Measurements from ENCODE around the gene LCE2A.
A peak's percentile ranks its signal among the peaks of the same experiment; 100 is the strongest.

The LCE2A gene

DNA sequence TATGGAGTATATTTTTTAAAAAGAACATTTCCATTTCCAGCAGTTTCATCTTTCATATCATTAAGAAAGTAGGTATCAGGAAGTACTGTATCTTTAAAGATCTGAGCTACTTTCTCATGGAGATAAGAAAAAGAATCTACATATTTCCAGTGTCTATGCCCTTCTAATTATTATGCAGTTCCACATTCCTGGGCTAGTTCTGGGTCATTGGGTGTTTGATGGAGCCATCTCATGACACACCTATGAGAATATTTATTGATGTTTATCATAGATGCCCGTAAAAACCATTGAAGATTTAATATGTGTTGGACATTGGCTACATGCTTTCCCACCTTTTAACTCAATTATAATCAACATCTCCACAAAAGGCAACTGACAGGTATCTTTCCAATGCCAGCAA, 30.8 kb downstream of the LCE2A start:
- no peaks in the 10 kb centered on the region for H3K36me3 ChIP-seq (ENCODE audit: control insufficient read depth, insufficient read depth, low read length)
- DNase-seq (ENCODE audit: extremely low read depth, insufficient read length) = no peak
- no peak overlapping the region for H3K4me3 ChIP-seq (replicated peaks; ENCODE audit: low read depth, low read length)
- no peaks in the 10 kb centered on the region; the same call in 1 of the 2 replicates for H3K27me3 ChIP-seq (replicated peaks; ENCODE audit: control insufficient read depth, insufficient read depth, low read length)
- TF ChIP-seq, protein P1, sequence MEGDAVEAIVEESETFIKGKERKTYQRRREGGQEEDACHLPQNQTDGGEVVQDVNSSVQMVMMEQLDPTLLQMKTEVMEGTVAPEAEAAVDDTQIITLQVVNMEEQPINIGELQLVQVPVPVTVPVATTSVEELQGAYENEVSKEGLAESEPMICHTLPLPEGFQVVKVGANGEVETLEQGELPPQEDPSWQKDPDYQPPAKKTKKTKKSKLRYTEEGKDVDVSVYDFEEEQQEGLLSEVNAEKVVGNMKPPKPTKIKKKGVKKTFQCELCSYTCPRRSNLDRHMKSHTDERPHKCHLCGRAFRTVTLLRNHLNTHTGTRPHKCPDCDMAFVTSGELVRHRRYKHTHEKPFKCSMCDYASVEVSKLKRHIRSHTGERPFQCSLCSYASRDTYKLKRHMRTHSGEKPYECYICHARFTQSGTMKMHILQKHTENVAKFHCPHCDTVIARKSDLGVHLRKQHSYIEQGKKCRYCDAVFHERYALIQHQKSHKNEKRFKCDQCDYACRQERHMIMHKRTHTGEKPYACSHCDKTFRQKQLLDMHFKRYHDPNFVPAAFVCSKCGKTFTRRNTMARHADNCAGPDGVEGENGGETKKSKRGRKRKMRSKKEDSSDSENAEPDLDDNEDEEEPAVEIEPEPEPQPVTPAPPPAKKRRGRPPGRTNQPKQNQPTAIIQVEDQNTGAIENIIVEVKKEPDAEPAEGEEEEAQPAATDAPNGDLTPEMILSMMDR (IDR thresholded peaks at IDR 0.05; ENCODE audit: insufficient read depth, low read length, poor library complexity, severe bottlenecking) = no peak

DNA sequence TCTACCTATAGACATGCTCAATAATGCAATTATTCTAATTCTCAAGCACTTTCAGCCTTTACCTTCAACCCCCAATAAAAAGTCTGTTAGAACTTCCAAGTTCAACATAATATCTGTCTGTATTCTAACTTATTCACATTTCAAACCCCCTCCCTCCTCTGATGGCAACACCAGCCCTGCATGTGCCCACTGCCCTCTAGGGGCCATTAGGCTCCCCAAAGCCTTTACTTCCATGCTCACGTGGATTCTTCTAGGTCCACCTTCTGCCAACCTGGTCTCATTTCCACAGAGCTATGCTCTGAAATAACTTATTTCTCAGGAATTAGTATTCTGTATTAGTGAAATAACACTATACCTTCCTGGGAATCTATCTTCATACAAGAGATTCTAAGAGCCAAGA, 37.5 kb downstream of the LCE2A start:
- H3K36me3 ChIP-seq (ENCODE audit: control insufficient read depth, insufficient read depth, low read length) = no peaks in the 10 kb centered on the region
- no peak overlapping the region for H3K4me3 ChIP-seq (replicated peaks; ENCODE audit: low read depth, low read length)
- no peaks in the 10 kb centered on the region for H3K27me3 ChIP-seq (replicated peaks; ENCODE audit: control insufficient read depth, insufficient read depth, low read length)
- no peak for DNase-seq (ENCODE audit: extremely low read depth, insufficient read length)
- TF ChIP-seq, protein P1 (IDR thresholded peaks at IDR 0.05; ENCODE audit: insufficient read depth, low read length, poor library complexity, severe bottlenecking) = peak; percentile 52

DNA sequence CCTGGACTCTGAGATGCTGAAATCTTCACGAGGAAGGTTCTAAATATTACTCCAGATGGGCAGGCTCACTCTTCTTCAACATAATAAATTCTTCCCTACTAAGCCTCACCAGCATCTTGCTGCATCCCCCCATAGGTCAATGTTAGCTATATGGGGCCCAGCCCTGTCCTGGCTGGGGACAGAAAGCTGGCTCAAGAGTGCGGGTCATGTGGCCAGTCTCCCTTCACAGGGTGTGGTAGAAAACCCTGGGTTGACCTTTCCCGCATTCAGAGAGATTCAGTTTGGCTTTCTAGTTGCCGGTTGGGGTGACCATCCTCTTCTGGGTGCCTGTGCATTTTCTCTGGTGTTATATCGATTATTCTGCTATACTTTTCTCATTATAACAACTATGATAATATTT, 39.9 kb downstream of the LCE2A start:
- Histone ChIP-seq H3K4me3 (replicated peaks; ENCODE audit: low read depth, low read length) (no peak overlapping the region), H3K27me3 (replicated peaks; ENCODE audit: control insufficient read depth, insufficient read depth, low read length) (no peaks in the 10 kb centered on the region), H3K36me3 (ENCODE audit: control insufficient read depth, insufficient read depth, low read length) (no peaks in the 10 kb centered on the region)
- TF ChIP-seq, protein P1 (IDR thresholded peaks at IDR 0.05; ENCODE audit: insufficient read depth, low read length, poor library complexity, severe bottlenecking) = no peak
- no peak for DNase-seq (ENCODE audit: extremely low read depth, insufficient read length)

DNA sequence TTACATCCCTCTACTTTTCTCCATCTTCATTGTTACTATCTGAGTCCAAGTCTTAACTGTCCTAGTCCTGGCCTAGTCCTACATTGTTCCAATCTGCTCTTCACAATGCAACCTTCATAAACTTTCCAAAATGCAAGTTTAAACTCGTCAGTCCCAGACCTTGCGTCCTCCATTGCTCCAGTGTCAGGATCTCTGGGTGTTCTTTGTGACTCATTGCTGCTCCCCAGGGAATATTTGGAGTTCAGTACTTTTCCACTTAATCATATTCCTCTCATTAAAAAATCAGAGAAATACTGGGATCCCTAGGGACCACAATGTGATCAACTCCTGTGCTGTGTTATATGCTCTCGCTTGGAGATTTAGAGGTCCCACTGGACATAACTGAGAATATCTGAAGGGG, 41.7 kb downstream of the LCE2A start:
- no peaks in the 10 kb centered on the region for H3K36me3 ChIP-seq (ENCODE audit: control insufficient read depth, insufficient read depth, low read length)
- no peak for DNase-seq (ENCODE audit: extremely low read depth, insufficient read length)
- H3K27me3 ChIP-seq (replicated peaks; ENCODE audit: control insufficient read depth, insufficient read depth, low read length) = no peaks in the 10 kb centered on the region
- no peak overlapping the region for H3K4me3 ChIP-seq (replicated peaks; ENCODE audit: low read depth, low read length)
- TF ChIP-seq, protein P1 (IDR thresholded peaks at IDR 0.05; ENCODE audit: insufficient read depth, low read length, poor library complexity, severe bottlenecking) = no peak

DNA sequence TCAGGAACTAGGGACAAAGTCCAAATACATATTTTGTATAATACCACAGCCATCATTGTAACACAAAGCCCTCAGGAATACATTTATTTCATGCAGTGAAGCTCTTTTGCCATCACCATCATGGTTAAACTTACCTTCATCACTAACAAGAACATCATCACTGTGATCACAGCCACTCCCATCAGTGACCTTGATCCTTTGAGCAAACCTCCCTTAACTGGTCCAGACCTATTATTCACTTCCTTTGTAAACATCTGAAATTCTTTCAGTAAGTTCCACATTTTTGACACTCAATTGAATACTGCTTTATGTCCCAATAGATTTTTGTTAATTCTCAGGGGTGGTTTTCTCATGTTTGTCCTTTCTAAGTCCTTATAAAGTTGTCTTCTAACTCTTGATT, 43.5 kb downstream of the LCE2A start:
- no peak overlapping the region for H3K4me3 ChIP-seq (replicated peaks; ENCODE audit: low read depth, low read length)
- TF ChIP-seq, protein P1 (IDR thresholded peaks at IDR 0.05; ENCODE audit: insufficient read depth, low read length, poor library complexity, severe bottlenecking) = no peak
- no peaks in the 10 kb centered on the region for H3K27me3 ChIP-seq (replicated peaks; ENCODE audit: control insufficient read depth, insufficient read depth, low read length)
- H3K36me3 ChIP-seq (ENCODE audit: control insufficient read depth, insufficient read depth, low read length) = no peaks in the 10 kb centered on the region
- no peak for DNase-seq (ENCODE audit: extremely low read depth, insufficient read length)
